SK-N-SH treated with all-trans-retinoic acid at 6 μM for 48 hours (cell line): ENCODE measurements around the gene PDRG1.

ENCODE experiments used
- CSDC2 ChIP-seq: fragments of 250-450 bp; sonication (Bioruptor Pico); IDR thresholded peaks from 2 replicates; pipeline ENCODE4 v1.5.0; 2020; ENCODE audit warnings: mild to moderate bottlenecking, moderate library complexity
- PPARA ChIP-seq: fragments of 250-450 bp; sonication (Bioruptor Pico); IDR thresholded peaks from 2 replicates; pipeline ENCODE4 v1.5.0; 2020; ENCODE audit warnings: mild to moderate bottlenecking, borderline replicate concordance
- TF ChIP-seq, protein P1 (sequence below): fragments of 250-450 bp; sonication (Bioruptor Pico); IDR thresholded peaks from 2 replicates; pipeline ENCODE4 v1.5.1; 2021; ENCODE audit warnings: mild to moderate bottlenecking, moderate library complexity
- TF ChIP-seq, protein P2 (sequence below): fragments of 250-450 bp; sonication (Bioruptor Pico); IDR thresholded peaks from 2 replicates; pipeline ENCODE4 v1.5.1; 2020; ENCODE audit warnings: low read depth, mild to moderate bottlenecking, moderate library complexity

DNA sequence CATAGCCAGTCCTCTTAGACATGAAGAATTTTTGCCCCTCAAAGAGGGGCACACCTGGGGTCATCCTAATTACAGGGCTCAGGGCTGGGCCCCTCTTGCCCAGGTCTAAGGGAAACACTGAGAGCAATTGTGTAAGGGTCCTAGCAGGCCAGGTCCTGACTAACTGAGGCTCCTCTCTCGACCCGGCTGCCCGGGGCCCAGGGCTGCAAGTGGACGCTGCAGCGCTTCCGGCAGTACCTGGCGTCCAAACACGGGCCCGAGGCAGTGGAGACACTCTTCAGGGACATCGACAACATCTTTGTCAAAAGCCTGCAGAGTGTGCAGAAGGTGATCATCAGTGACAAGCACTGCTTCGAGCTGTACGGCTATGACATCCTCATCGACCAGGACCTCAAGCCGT lies 17.4 kb downstream of the PDRG1 start:
- TF ChIP-seq PPARA (no peak), CSDC2 (CRISPR knock-in tag) (no peak)
- TF ChIP-seq, protein P1, sequence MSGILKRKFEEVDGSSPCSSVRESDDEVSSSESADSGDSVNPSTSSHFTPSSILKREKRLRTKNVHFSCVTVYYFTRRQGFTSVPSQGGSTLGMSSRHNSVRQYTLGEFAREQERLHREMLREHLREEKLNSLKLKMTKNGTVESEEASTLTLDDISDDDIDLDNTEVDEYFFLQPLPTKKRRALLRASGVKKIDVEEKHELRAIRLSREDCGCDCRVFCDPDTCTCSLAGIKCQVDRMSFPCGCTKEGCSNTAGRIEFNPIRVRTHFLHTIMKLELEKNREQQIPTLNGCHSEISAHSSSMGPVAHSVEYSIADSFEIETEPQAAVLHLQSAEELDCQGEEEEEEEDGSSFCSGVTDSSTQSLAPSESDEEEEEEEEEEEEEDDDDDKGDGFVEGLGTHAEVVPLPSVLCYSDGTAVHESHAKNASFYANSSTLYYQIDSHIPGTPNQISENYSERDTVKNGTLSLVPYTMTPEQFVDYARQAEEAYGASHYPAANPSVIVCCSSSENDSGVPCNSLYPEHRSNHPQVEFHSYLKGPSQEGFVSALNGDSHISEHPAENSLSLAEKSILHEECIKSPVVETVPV (CRISPR knock-in tag), result no peak
- TF ChIP-seq, protein P2, sequence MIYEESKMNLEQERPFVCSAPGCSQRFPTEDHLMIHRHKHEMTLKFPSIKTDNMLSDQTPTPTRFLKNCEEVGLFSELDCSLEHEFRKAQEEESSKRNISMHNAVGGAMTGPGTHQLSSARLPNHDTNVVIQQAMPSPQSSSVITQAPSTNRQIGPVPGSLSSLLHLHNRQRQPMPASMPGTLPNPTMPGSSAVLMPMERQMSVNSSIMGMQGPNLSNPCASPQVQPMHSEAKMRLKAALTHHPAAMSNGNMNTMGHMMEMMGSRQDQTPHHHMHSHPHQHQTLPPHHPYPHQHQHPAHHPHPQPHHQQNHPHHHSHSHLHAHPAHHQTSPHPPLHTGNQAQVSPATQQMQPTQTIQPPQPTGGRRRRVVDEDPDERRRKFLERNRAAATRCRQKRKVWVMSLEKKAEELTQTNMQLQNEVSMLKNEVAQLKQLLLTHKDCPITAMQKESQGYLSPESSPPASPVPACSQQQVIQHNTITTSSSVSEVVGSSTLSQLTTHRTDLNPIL (CRISPR knock-in tag), result no peak
